HG03097 (cell line): ENCODE data around the gene BANK1.

Experiments
- ATAC-seq: cut with Tn5 transposase; IDR thresholded peaks from one replicate; pipeline ENCODE4 v1.9.1; 2021; ENCODE audit not compliant: unreplicated experiment, low FRiP score

The BANK1 gene, protein sequence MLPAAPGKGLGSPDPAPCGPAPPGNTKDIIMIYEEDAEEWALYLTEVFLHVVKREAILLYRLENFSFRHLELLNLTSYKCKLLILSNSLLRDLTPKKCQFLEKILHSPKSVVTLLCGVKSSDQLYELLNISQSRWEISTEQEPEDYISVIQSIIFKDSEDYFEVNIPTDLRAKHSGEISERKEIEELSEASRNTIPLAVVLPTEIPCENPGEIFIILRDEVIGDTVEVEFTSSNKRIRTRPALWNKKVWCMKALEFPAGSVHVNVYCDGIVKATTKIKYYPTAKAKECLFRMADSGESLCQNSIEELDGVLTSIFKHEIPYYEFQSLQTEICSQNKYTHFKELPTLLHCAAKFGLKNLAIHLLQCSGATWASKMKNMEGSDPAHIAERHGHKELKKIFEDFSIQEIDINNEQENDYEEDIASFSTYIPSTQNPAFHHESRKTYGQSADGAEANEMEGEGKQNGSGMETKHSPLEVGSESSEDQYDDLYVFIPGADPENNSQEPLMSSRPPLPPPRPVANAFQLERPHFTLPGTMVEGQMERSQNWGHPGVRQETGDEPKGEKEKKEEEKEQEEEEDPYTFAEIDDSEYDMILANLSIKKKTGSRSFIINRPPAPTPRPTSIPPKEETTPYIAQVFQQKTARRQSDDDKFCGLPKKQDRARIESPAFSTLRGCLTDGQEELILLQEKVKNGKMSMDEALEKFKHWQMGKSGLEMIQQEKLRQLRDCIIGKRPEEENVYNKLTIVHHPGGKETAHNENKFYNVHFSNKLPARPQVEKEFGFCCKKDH

DNA sequence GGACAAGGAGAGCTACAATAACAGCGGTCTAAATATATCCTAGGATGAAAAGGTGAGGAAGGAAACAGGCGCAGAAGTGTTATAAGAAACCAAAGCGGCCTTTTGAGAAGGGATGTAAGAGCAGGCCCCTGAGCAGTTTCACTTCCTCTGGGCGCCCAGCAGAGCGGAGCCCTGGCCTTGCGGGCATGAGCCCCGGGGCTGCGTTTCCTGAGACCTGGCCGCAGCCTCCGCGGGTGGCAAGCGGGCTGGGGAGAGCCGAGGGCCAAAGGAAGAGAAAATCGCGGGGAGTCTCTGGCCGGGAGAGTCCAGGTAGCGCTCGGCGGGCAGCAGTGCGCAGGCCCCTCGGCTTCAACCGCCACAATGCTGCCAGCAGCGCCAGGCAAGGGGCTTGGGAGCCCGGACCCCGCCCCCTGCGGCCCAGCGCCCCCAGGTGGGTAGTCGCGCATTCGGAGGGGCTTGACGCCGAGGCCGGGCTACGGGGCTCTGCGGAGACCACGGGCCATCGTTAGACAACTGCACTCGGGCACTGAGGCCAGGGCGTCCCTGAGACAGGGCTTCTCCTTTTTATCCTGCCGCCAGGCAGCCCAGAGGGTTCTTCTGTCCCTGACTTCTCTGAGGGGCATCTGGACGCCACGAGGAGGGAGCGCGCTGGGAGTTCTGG is at the start of gene BANK1:
TSS of gene BANK1 (plus strand) at position 210 of the 661 bp plus-strand sequence. CDS start at position 361, 151 bp downstream.
- peak; percentile 100 for ATAC-seq

- ATAC-seq, result no peak
Observed at GRCh38 chr4:101753721-101754120, 36.8 kb upstream of the BANK1 start.

GRCh38 chr4:101756181-101756580 is 34.3 kb upstream of the BANK1 start:
- ATAC-seq, result no peak

DNA sequence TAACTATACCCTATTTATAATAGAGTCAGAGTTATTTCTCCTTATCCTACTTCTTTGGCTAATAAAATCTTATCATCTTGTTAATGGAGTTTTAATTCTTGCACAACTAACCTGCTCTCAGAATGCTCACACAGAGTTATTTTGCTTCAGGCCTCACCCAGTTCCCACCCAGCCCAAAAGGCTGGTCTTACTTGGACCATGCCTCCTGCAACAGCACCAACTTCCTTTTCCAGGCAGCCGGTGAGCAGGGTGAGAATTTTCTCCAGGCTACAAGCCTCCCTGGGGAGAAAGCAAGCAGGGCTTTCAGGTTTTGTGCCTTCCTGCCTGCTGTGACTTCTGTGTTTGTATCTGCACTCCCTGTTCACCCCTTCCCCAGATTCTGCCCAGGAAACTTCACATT is 29.1 kb upstream of the BANK1 start:
- no peak for ATAC-seq

DNA sequence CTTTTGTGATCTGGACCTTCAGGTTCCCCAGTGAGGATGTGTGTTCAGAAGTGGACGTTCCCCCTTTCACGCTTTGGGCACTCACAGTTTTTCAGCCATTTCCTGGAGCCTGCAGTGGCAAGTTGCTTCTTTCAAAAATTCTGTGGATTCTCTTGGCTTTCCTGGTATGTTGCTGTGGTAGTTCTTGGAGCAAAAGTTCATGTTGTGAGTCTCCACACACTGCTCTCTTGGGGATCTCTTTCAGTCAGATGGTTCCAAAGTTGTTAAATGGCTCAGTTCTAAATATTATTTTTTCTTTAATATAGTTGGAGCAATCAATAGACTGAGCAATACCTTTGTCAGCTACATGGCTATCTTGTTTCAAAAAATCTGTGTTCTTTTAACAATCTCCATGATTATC is 28.5 kb upstream of the BANK1 start:
- ATAC-seq, result no peak

GRCh38 chr4:101762534-101762933 is 28.0 kb upstream of the BANK1 start:
- ATAC-seq, result no peak

DNA sequence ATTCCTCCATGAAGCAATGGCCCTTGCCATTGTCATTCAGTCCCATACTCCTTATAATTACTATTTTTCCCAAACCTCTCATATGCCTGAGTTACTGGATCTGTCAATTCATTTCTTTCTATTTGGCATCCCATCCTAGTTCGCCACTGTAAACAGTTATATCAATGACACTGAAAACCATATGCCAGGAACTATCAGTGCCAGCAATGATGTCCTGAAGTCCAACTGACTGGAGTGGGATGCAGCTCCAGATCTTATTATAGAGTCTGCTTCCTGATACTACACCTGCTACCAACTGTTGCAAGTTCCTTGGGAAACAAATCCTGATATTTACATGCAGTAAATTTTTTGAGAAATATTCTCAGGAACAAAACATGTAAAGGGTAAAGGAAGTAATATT is 27.0 kb upstream of the BANK1 start:
- no peak for ATAC-seq

- no peak for ATAC-seq
Observed at GRCh38 chr4:101774807-101775206, 15.7 kb upstream of the BANK1 start.

GRCh38 chr4:101777431-101777830 is 13.1 kb upstream of the BANK1 start:
- no peak for ATAC-seq

DNA sequence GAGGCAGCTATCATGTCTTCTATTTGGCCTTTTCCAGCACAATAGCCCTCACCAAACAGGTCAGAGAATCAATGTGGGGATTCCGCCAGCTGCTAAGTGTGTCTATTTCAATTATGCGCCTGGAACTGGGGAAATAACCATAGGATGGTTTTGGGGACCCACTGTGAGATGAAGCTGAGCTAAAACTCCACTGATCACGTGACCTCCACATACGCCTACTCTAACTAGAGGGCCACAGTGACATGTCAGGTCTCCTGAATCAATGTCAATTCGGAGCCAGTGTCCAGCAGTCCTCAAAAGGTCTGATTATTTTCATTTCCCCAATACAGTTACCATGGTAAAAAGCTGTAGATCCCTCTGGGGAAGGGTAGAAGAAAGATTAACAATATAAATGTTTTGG is 10.2 kb upstream of the BANK1 start:
- ATAC-seq, result no peak

GRCh38 chr4:101782546-101782945 is 8.0 kb upstream of the BANK1 start:
- ATAC-seq, result no peak

DNA sequence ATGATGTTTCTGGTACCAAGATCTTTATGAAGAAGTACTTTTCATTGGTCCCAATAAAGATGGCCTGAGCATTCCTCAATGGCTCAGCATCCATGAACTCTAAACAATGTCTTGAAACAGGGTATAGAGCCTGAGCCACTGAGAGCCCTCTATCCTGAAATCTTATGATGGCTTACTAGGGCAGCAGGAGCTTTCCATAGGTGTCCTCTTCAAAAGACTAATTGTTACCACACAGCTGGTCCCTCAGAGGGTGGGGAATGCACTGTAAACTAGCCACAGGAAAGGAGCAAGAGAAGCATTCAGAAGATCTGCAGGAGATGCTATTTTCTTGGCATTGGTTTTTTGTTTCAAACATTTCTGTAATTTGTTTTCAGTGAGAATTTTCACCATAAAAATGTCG is 5.6 kb upstream of the BANK1 start:
- no peak for ATAC-seq

DNA sequence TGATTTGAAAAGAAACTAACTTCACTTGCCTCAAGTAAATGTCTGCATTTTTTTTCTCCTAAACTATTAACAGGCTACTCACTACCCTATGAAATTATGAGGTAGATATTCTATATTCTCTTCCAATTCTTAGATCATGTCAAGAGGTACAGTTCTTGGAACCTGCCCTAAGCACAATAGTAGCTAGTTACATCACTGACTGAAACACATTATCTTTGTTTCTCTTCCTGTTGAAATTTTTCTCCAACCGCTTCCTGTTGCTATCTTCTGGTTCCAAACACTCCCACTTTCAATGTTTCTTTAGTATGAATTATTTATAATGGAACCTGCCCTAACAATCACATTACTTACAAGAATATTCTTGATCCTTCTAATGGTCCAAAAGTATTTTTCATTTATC is 5.0 kb upstream of the BANK1 start:
- no peak for ATAC-seq

DNA sequence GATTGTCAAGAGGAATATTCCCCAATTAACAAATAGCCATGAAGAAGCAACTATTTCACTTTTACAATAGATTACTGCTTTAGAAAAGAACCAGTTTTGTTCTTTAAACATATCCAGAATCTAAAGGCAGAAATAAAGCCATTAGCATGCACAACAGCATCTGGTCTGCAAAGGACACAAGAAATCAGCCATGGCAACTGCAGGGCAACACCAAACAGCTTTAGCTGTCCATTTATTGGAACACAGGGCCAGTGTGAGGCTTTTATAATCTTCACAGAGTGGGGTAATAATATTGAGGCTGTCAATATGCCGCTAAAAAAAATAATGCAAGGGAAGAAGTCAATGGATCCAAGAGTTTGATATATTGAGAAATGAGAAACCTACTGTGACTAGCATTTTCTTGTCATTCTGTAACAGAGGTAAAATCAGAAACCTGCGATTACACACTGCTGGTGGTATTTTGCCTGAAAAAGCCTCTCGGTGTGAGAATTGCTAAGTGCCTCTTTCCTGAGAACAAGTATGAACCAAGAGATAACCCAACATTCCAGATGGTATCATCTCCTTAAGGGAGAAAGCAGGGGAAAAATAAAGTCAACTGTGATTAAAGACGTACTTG is 2.7 kb upstream of the BANK1 start:
- ATAC-seq, result no peak

DNA sequence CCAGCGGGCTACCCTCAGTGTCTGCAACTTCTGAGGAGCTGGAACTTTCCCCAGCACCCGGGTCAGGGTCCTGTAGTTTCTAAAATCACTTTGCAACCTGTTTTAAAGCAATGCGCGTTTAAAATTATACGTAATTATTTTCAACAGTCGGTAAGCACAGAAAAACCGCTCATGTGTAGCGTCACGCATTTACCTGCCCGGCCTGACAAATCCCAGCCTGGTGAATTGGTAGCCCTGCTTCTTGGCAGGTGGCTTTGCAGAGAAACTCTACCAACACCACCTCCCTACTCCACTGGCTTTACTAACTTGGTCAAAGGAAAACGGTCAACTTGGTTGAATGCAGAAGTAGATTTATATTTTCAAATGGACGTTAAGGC is 640 bp downstream of the BANK1 start:
- peak; percentile 10 for ATAC-seq

DNA sequence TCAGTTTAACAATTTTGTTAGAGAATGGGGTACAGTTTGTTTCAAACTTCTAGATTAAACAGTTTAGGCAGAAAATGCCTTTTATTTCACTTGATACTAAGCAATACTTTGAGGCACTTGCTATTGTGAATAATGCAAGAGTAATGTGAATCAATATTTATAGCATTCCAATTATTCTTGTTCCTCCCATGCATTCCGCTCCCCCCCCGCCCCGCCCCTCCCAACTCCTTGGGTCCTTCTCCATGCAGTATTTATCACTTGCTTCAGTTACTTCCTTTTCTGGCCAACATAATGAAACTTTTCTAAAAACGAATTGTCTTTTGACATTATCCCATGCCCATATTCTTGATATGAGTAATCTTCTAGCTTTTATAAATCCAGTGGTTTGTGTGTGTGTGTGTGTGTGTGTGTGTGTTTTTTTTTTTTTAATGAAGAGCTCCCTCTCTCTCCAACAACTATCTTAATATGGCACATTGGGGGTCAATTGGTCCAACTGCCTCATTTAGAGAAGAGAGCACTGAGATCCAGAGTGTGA is 1.6 kb downstream of the BANK1 start:
- ATAC-seq, result no peak

- ATAC-seq, result no peak
Observed at GRCh38 chr4:101793397-101793796, 2.9 kb downstream of the BANK1 start.

GRCh38 chr4:101794806-101795205 is 4.3 kb downstream of the BANK1 start:
- no peak for ATAC-seq

DNA sequence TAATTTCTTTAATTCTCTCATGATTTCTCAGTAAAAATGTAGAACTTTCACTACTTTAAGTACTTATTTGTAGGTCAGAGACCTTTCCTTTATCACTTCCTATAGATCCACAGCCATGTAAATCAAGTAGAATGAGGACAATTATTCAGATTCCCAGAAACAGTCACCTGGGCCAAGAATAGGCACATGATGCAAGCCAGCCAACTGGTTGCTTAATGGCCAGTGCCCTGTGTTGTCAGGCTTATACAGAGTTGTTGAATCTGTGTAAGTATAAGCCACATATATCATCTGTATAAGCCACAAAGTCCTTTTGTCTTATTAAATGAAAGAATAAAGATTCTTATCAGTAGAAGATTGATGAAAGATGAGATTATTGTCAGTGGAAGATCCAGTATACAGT is 5.2 kb downstream of the BANK1 start:
- no peak for ATAC-seq

- no peak for ATAC-seq
Observed at GRCh38 chr4:101801958-101802357, 11.4 kb downstream of the BANK1 start.

DNA sequence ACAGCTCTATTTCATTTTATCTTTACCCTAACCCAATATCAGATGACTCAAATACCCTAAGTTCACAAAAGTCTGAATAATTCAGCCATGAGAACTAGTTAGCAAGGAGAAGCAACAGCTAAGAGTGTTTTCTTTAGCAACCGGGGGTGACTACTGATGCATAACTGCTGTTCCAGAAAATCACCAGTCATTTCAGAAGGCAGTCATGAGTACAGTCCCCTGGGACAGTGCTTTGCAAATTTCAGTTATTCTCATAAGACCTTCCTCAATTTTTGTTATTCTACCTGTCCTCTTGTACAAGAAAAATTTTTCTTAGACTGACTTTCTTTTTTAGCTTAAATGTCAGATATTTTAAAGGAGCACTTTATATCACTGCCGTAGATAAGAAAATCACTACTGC is 16.4 kb downstream of the BANK1 start:
- ATAC-seq, result peak; percentile 92
